HT-29 (cell line): ENCODE results near the gene HAUS8. TPM values are rescaled to one million over a fixed set of nuclear protein-coding genes. Genes with fewer than 3 reads are reported as not detected.
A peak's percentile ranks its signal among the peaks of the same experiment; 100 is the strongest.

Experiments
- DNase-seq: peaks from one replicate; pipeline ENCODE4 v3.0.0-alpha.2; 2015; ENCODE audit warnings: low spot score
- total RNA-seq: library from RNA; depleted of rRNA; stranded (reverse); fragments of >200 nt; shearing (Covaris generic); gene quantifications from 2 replicates; pipeline ENCODE4 v1.2.3, GENCODE V29; 2014

Gene HAUS8
- total RNA-seq, 1 experiment from 2014 or later, result 11.7 TPM

GRCh38 chr19:17075864-17076542 lies 751 bp upstream of the HAUS8 start:
- peak; percentile 29 for DNase-seq

GRCh38 chr19:17074634-17075034 lies 618 bp downstream of the HAUS8 start:
- DNase-seq, result no peak

- peak; percentile 20 for DNase-seq
Measured at GRCh38 chr19:17073869-17074633, 1.2 kb downstream of the HAUS8 start.

GRCh38 chr19:17070912-17071311 lies 4.3 kb downstream of the HAUS8 start:
- no peak for DNase-seq

- DNase-seq, result no peak
Measured at GRCh38 chr19:17070421-17070820, 4.8 kb downstream of the HAUS8 start.

GRCh38 chr19:17069193-17069592 lies 6.1 kb downstream of the HAUS8 start:
- DNase-seq, result no peak

GRCh38 chr19:17063428-17063827 lies 11.8 kb downstream of the HAUS8 start:
- DNase-seq, result no peak

GRCh38 chr19:17061691-17062090 lies 13.6 kb downstream of the HAUS8 start:
- DNase-seq, result no peak

GRCh38 chr19:17061205-17061604 lies 14.0 kb downstream of the HAUS8 start:
- DNase-seq, result no peak

- no peak for DNase-seq
Measured at GRCh38 chr19:17060802-17061201, 14.4 kb downstream of the HAUS8 start.

GRCh38 chr19:17058236-17058635 lies 17.0 kb downstream of the HAUS8 start:
- no peak for DNase-seq

GRCh38 chr19:17055636-17056035 lies 19.6 kb downstream of the HAUS8 start:
- DNase-seq, result no peak

- no peak for DNase-seq
Measured at GRCh38 chr19:17054746-17055145, 20.5 kb downstream of the HAUS8 start.

GRCh38 chr19:17052439-17052838 lies 22.8 kb downstream of the HAUS8 start:
- DNase-seq, result peak; percentile 50

GRCh38 chr19:17049711-17050280 lies 25.5 kb downstream of the HAUS8 start:
- peak; percentile 9 for DNase-seq

GRCh38 chr19:17048885-17049453 lies 26.3 kb downstream of the HAUS8 start:
- no peak for DNase-seq

GRCh38 chr19:17045907-17046502 lies 29.2 kb downstream of the HAUS8 start:
- no peak for DNase-seq

- no peak for DNase-seq
Measured at GRCh38 chr19:17043744-17044143, 31.5 kb downstream of the HAUS8 start.

- no peak for DNase-seq
Measured at GRCh38 chr19:17041976-17042375, 33.3 kb downstream of the HAUS8 start.

- no peak for DNase-seq
Measured at GRCh38 chr19:17037966-17038500, 37.2 kb downstream of the HAUS8 start.

- DNase-seq, result no peak
Measured at GRCh38 chr19:17037184-17037583, 38.1 kb downstream of the HAUS8 start.

- DNase-seq, result no peak
Measured at GRCh38 chr19:17036640-17037039, 38.6 kb downstream of the HAUS8 start.
